Esophagus squamous epithelium (tissue), 5 donors: ENCODE results near the gene HNF1A. TPM values are rescaled to one million over a fixed set of nuclear protein-coding genes. Genes with fewer than 3 reads are reported as not detected.

ENCODE experiments used
- DNase-seq: peaks from one replicate; lab custom pipeline; 2025; lab: John Stamatoyannopoulos, UW
- H3K27ac ChIP-seq, 4 donors: fragments of 200-600 bp; sonication (generic); one replicate each; pipeline ENCODE4 v1.5.1; 2016 to 2019; ENCODE audit warnings: mild to moderate bottlenecking in 1 of 4
- H3K27me3 ChIP-seq, 4 donors: fragments of 200-600 bp; sonication (generic); 1 replicate in 3 of 4; 2 replicates in 1 of 4; pipeline versions ENCODE4 v1.5.1 to v1.6.0; 2017 to 2021; ENCODE audit warnings: antibody characterized with exemption in 1 of 4
- H3K36me3 ChIP-seq, 3 donors: fragments of 200-600 bp; sonication (generic); one replicate each; pipeline ENCODE4 v1.5.1; 2016 to 2019
- H3K4me1 ChIP-seq, 3 donors: fragments of 200-600 bp; sonication (generic); one replicate each; pipeline ENCODE4 v1.5.1; 2017 to 2019
- H3K4me3 ChIP-seq, 4 donors: fragments of 200-600 bp; sonication (generic); 1 replicate in 3 of 4; 2 replicates in 1 of 4; pipeline ENCODE4 v1.5.1; 2016 to 2019; ENCODE audit warnings: mild to moderate bottlenecking in 2 of 4, moderate library complexity in 1 of 4
- H3K9me3 ChIP-seq, 3 donors: fragments of 200-600 bp; sonication (generic); one replicate each; pipeline ENCODE4 v1.5.1; 2016 to 2019
- CTCF ChIP-seq, 6 experiments: fragments of 450-650 bp in 4 of 6; fragments of 200-600 bp in 2 of 6; sonication (generic) in 2 of 6; IDR thresholded peaks; one replicate each; pipeline ENCODE4 v1.5.1; 2016 to 2019; ENCODE audit warnings: antibody characterized with exemption in 6 of 6, mild to moderate bottlenecking in 4 of 6, moderate library complexity in 4 of 6
- POLR2A ChIP-seq, 4 donors: fragments of 450-650 bp; IDR thresholded peaks; one replicate each; pipeline ENCODE4 v1.6.1; 2017; ENCODE audit warnings: antibody characterized with exemption in 4 of 4, mild to moderate bottlenecking in 4 of 4, moderate library complexity in 3 of 4
- WGBS, 2 donors: methylation state at CpG; one replicate each; pipeline ENCODE4 v1.1.5; 2018; 5-methylcytosine and 5-hydroxymethylcytosine counted together
- intact Hi-C: fragments of 100-400 bp; cut with DNase I; formaldehyde crosslinking; loops from one replicate; pipeline ENCODE4 v1.15.0; 2022
- total RNA-seq, 4 donors: library from RNA; depleted of rRNA; stranded (reverse); fragments of >200 nt; gene quantifications; one replicate each; pipeline ENCODE4 v1.1.0, GENCODE V29; 2016
- donor health status: DM: yes; HTN: yes; CAD: no.

Gene HNF1A
- total RNA-seq, 4 donors from 2014 or later: not detected

- H3K4me1 ChIP-seq: peaks cover 8 to 63% (median 22%) of the 10 kb centered on the region in 3 donors
- no peaks in the 10 kb centered on the region for H3K9me3 ChIP-seq
- no peaks in the 10 kb centered on the region for H3K27me3 ChIP-seq
- H3K27ac ChIP-seq: peak overlapping the region in 2 of 4 donors; percentile 75 to 88
- no peaks in the 10 kb centered on the region for H3K36me3 ChIP-seq
- no peak for DNase-seq
- no peak overlapping the region for H3K4me3 ChIP-seq
- TF ChIP-seq CTCF (IDR thresholded peaks at IDR 0.05) (no peak), POLR2A (IDR thresholded peaks at IDR 0.05) (no peak)
- 93% methylated on average over 4 to 8 of the region's 8 CpGs for WGBS, 2 donors
- intact Hi-C loops: loop anchor here (5.0 kb wide), 1 partner anchor 57 kb away; no protein-coding TSS in a partner anchor
Observed at GRCh38 chr12:120964298-120964697, 14.0 kb upstream of the HNF1A start.

GRCh38 chr12:120965534-120966091 lies 12.7 kb upstream of the HNF1A start:
- H3K27me3 ChIP-seq: no peaks in the 10 kb centered on the region
- TF ChIP-seq CTCF (IDR thresholded peaks at IDR 0.05): no peak
- intact Hi-C loops: no loop called here
- H3K9me3 ChIP-seq: no peaks in the 10 kb centered on the region
- H3K4me3 ChIP-seq: no peak overlapping the region
- H3K36me3 ChIP-seq: no peaks in the 10 kb centered on the region
- H3K4me1 ChIP-seq: peaks cover 8 to 49% (median 22%) of the 10 kb centered on the region in 3 donors
- H3K27ac ChIP-seq: peak overlapping the region; percentile 66 to 75 (median 72)
- no peak for DNase-seq
- 34 to 55% methylated on average over 10 to 12 of the region's 13 CpGs for WGBS, 2 donors

GRCh38 chr12:120970310-120970709 lies 8.0 kb upstream of the HNF1A start:
- intact Hi-C loops: loop anchor here (10.0 kb wide), 1 partner anchor 386 kb away; the partner anchor contains the start of gene POP5
- no peaks in the 10 kb centered on the region for H3K36me3 ChIP-seq
- no peak overlapping the region for H3K27ac ChIP-seq
- H3K4me1 ChIP-seq: peaks cover 0 to 15% (median 5%) of the 10 kb centered on the region in 3 donors
- H3K9me3 ChIP-seq: no peaks in the 10 kb centered on the region
- 52 to 87% methylated on average over 3 of the region's 3 CpGs for WGBS, 2 donors
- H3K4me3 ChIP-seq: no peak overlapping the region
- no peak for DNase-seq
- no peak for TF ChIP-seq POLR2A (IDR thresholded peaks at IDR 0.05)
- no peak for TF ChIP-seq CTCF (IDR thresholded peaks at IDR 0.05)
- H3K27me3 ChIP-seq: no peaks in the 10 kb centered on the region

GRCh38 chr12:120971299-120972180 lies 6.8 kb upstream of the HNF1A start:
- intact Hi-C loops: loop anchor here (10.0 kb wide), 1 partner anchor 387 kb away; the partner anchor contains the start of gene POP5
- WGBS, 2 donors: 40 to 44% methylated on average over 13 of the region's 13 CpGs
- no peak overlapping the region for H3K27ac ChIP-seq
- TF ChIP-seq CTCF (IDR thresholded peaks at IDR 0.05) (peak; percentile 51 to 87 (median 67)), POLR2A (IDR thresholded peaks at IDR 0.05) (no peak)
- no peaks in the 10 kb centered on the region for H3K27me3 ChIP-seq
- H3K9me3 ChIP-seq: no peaks in the 10 kb centered on the region
- DNase-seq: no peak
- H3K36me3 ChIP-seq: no peaks in the 10 kb centered on the region
- H3K4me1 ChIP-seq: peaks cover 0 to 5% (median 0%) of the 10 kb centered on the region in 3 donors
- no peak overlapping the region for H3K4me3 ChIP-seq
